NT2/D1 (cell line): ENCODE measurements around the gene FAM204A.

ENCODE experiments used
- YY1 ChIP-seq: IDR thresholded peaks from 2 replicates; pipeline ENCODE4 v1.6.1; 2011; ENCODE audit not compliant: insufficient read length, insufficient read depth
- ZNF274 ChIP-seq: IDR thresholded peaks from 2 replicates; pipeline ENCODE4 v1.6.1; 2011; ENCODE audit warnings: mild to moderate bottlenecking, low read depth, low read length

GRCh38 chr10:118365702-118366101 is 23.6 kb upstream of the FAM204A start:
- TF ChIP-seq YY1 (no peak), ZNF274 (no peak)
